Hepatocyte (in vitro differentiated cells): ENCODE data around the gene CPS1.

Experiments
- EZH2 ChIP-seq: fragments of 200-600 bp; sonication (generic); IDR thresholded peaks from 2 replicates; pipeline ENCODE4 v1.6.1; 2016; ENCODE audit warnings: antibody characterized with exemption, mild to moderate bottlenecking, borderline replicate concordance
- EZH2phosphoT487 ChIP-seq: fragments of 200-600 bp; sonication (generic); IDR thresholded peaks from one replicate; pipeline ENCODE4 v1.6.1; 2018; ENCODE audit warnings: antibody characterized with exemption, mild to moderate bottlenecking, low read depth, moderate library complexity; ENCODE audit not compliant: unreplicated experiment, severe bottlenecking
- TF ChIP-seq, protein P1 (sequence below): fragments of 200-600 bp; sonication (generic); IDR thresholded peaks from 2 replicates; pipeline ENCODE4 v1.5.1; 2016; ENCODE audit warnings: antibody characterized with exemption, mild to moderate bottlenecking; ENCODE audit not compliant: poor library complexity

DNA sequence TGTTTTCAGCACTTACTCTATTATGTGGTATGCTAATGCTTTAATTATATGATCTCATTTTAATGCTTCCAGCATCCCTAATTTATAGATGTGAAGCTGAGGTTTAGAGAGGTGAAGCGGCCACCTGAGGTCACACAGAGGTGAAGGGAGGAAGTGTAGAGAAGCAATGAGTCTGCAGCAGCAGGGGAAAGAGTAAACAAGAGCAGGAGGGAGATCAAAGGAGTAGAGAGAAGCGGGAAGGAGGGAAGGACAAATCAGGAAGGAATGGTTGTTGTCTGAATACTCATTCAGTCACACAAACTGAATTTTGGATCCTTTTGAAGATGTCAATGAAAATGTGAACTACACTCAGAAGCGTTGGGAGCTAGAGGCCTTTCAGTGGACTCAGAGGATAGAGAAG is 130.0 kb downstream of the CPS1 start:
- TF ChIP-seq, protein P1, sequence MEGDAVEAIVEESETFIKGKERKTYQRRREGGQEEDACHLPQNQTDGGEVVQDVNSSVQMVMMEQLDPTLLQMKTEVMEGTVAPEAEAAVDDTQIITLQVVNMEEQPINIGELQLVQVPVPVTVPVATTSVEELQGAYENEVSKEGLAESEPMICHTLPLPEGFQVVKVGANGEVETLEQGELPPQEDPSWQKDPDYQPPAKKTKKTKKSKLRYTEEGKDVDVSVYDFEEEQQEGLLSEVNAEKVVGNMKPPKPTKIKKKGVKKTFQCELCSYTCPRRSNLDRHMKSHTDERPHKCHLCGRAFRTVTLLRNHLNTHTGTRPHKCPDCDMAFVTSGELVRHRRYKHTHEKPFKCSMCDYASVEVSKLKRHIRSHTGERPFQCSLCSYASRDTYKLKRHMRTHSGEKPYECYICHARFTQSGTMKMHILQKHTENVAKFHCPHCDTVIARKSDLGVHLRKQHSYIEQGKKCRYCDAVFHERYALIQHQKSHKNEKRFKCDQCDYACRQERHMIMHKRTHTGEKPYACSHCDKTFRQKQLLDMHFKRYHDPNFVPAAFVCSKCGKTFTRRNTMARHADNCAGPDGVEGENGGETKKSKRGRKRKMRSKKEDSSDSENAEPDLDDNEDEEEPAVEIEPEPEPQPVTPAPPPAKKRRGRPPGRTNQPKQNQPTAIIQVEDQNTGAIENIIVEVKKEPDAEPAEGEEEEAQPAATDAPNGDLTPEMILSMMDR = no peak
- TF ChIP-seq EZH2 = no peak
- TF ChIP-seq EZH2phosphoT487 = no peak
